Mesodermal cell (in vitro differentiated cells): ENCODE results near the gene RGL3.

ENCODE experiments used
- H3K27ac ChIP-seq: 2 replicates; pipeline ENCODE4 v1.7.0; 2013; ENCODE audit warnings: mild to moderate bottlenecking, low read depth, low read length, moderate library complexity; ENCODE audit not compliant: severe bottlenecking
- H3K36me3 ChIP-seq: 2 replicates; pipeline ENCODE4 v1.7.1; 2013; ENCODE audit warnings: mild to moderate bottlenecking, low read length, moderate library complexity; ENCODE audit not compliant: control insufficient read depth, insufficient read depth
- H3K4me1 ChIP-seq: one replicate; pipeline ENCODE4 v1.7.1; 2013; ENCODE audit warnings: mild to moderate bottlenecking, low read length; ENCODE audit not compliant: insufficient read depth, control insufficient read depth, poor library complexity, severe bottlenecking
- H3K4me3 ChIP-seq: 2 replicates; pipeline ENCODE4 v1.7.0; 2013; ENCODE audit warnings: low read length, control low read depth, mild to moderate bottlenecking; ENCODE audit not compliant: insufficient read depth, poor library complexity, severe bottlenecking; ENCODE audit errors: extremely low read depth
- H3K9me3 ChIP-seq: 2 replicates; pipeline ENCODE4 v1.7.1; 2013; ENCODE audit warnings: mild to moderate bottlenecking, low read length, moderate library complexity; ENCODE audit not compliant: control insufficient read depth
- WGBS, 2 experiments: methylation state at CpG; one replicate each; pipeline ENCODE4 v1.1.5; 2013; ENCODE audit warnings: missing lambda C conversion rate in 2 of 2; ENCODE audit not compliant: insufficient coverage in 2 of 2; 5-methylcytosine and 5-hydroxymethylcytosine counted together

Gene RGL3

GRCh38 chr19:11399667-11400066 lies 19.4 kb downstream of the RGL3 start:
- no peaks in the 10 kb centered on the region for H3K36me3 ChIP-seq
- H3K4me1 ChIP-seq: no peaks in the 10 kb centered on the region
- no peaks in the 10 kb centered on the region for H3K9me3 ChIP-seq
- no peak overlapping the region for H3K27ac ChIP-seq
- WGBS, 2 experiments: 94 to 95% methylated on average over 8 to 9 of the region's 9 CpGs
- H3K4me3 ChIP-seq: no peak overlapping the region

DNA sequence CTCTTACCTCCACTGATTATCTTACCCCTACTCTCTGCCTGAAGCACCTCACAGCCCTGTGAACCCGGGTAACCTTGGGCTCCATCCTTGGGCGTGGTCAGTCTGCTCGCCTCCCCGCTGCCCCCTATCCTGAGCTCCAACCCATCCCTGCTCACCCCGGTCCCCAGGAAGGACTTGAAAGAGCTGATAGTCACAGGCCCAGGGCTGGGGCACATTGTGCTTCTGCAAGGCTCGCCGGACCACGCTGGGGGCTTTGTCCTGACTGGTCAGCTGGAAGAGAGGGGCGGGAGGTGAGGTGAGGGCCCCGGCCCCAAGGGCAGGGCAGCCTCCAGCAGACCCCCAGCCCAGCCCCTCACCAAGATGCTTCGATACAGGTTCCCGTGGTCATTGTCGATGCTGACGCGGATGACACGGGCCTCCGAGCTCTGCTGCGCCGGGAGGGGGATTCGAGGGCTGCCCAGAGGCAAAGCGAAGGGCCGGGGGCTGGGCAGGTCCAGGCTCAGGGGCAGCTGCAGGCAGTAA lies 22.0 kb downstream of the RGL3 start:
- Histone ChIP-seq H3K4me3 (no peak overlapping the region), H3K27ac (no peak overlapping the region), H3K4me1 (no peaks in the 10 kb centered on the region), H3K9me3 (no peaks in the 10 kb centered on the region), H3K36me3 (no peaks in the 10 kb centered on the region)
- 88 to 91% methylated on average over 16 to 21 of the region's 22 CpGs for WGBS, 2 experiments

DNA sequence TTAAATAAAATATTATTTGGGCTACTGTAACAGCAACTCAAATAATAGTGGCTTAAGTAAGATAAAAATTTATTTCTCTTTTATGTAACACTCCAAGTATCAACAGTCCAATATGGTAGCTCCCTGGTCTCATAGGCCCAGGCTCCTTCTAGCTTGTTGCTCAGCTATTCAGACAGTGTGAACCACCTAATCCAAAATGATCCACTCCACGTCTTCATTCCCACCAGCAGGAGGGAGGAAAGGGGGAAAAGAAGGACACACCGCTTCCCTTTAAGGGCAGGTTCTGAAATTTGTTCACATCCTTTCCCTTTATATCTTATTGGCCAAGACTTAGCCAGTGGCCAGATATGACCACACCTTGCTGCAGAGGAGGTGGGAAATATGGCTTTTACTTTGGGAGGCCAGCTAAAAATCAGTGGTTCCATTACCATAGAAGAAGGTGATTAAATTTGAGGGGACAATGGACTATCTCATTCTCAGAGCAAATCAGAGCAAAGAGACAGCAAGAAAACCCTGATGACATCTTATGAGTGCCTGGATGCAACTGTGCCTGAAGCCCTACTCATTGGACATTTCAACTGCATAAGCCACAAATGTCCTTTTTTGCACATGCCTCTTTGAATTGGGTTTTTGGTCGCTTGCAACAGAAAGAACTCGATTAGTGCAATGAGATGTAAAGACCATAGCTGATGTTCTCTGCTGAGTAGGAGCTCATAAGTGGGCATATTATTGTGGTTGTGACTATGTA lies 28.0 kb downstream of the RGL3 start:
- WGBS, 2 experiments: 79% methylated on average over 2 of the region's 4 CpGs; no CpG with 5 or more reads in 1 of the 2 experiments
- Histone ChIP-seq H3K36me3 (no peaks in the 10 kb centered on the region), H3K4me3 (no peak overlapping the region), H3K9me3 (no peaks in the 10 kb centered on the region), H3K27ac (no peak overlapping the region), H3K4me1 (no peaks in the 10 kb centered on the region)

- no peak overlapping the region for H3K27ac ChIP-seq
- no peak overlapping the region for H3K4me3 ChIP-seq
- no peaks in the 10 kb centered on the region for H3K9me3 ChIP-seq
- 86% methylated on average over 1 of the region's 2 CpGs; no CpG with 5 or more reads in 1 of the 2 experiments for WGBS, 2 experiments
- H3K4me1 ChIP-seq: no peaks in the 10 kb centered on the region
- H3K36me3 ChIP-seq: no peaks in the 10 kb centered on the region
Observed at GRCh38 chr19:11390359-11390758, 28.8 kb downstream of the RGL3 start.

- Histone ChIP-seq H3K4me3 (no peak overlapping the region), H3K4me1 (peaks cover 4% of the 10 kb centered on the region), H3K36me3 (no peaks in the 10 kb centered on the region), H3K9me3 (no peaks in the 10 kb centered on the region), H3K27ac (no peak overlapping the region)
- 93 to 95% methylated on average over 17 to 18 of the region's 19 CpGs for WGBS, 2 experiments
Observed at GRCh38 chr19:11387162-11388034, 31.7 kb downstream of the RGL3 start.

GRCh38 chr19:11384778-11385129 lies 34.4 kb downstream of the RGL3 start:
- 97 to 100% methylated on average over 1 to 3 of the region's 5 CpGs for WGBS, 2 experiments
- Histone ChIP-seq H3K9me3 (no peaks in the 10 kb centered on the region), H3K27ac (no peak overlapping the region), H3K4me1 (peaks cover 4% of the 10 kb centered on the region), H3K4me3 (no peak overlapping the region), H3K36me3 (no peaks in the 10 kb centered on the region)

- H3K4me3 ChIP-seq: peak overlapping the region; percentile 63
- peak overlapping the region; percentile 71 for H3K27ac ChIP-seq
- H3K36me3 ChIP-seq: peaks cover 3% of the 10 kb centered on the region
- H3K4me1 ChIP-seq: peaks cover 4% of the 10 kb centered on the region
- no peaks in the 10 kb centered on the region for H3K9me3 ChIP-seq
- 0% methylated on average over 1 to 7 of the region's 9 CpGs for WGBS, 2 experiments
Observed at GRCh38 chr19:11383706-11384048, 35.4 kb downstream of the RGL3 start.

DNA sequence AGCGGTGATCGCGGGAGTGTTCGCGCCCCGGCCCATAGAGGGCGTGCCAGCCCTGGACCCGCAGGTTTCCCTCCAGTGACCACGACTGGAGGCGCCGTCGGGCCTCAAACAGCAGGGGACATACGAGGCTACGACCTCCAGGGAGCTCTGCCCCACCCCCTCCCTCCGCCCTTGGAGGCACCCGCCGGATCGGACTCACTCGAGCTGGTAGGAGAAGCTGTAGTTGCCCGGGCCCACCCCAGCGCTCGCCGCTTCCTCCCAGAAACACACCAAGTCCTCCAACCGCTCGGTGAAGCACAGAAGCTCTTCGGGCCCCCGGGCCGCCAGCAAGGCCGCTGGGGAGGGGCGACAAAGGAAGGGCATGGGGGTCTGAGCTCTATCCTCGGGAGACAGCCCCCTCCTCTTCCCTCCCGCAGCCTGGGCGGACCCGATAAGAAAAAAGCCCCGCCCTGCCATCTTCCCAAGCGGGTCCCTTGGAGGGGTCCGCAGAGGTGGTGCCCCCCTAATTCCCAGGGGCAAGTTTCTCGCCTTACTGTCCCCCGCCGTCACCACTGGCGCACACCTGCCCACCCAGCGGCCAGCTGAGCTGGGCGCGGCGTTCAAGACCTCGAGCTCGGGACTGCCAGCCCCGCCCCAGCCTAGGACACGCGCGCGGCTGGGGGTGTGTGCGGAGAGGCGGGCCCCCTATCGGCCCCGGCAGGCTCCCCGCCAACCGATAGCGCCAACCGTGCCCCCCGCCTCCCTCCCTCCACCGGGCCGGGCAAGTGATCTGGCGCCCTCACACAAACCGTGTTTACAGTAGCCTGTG lies 36.0 kb downstream of the RGL3 start:
- peak overlapping the region; percentile 71 for H3K27ac ChIP-seq

DNA sequence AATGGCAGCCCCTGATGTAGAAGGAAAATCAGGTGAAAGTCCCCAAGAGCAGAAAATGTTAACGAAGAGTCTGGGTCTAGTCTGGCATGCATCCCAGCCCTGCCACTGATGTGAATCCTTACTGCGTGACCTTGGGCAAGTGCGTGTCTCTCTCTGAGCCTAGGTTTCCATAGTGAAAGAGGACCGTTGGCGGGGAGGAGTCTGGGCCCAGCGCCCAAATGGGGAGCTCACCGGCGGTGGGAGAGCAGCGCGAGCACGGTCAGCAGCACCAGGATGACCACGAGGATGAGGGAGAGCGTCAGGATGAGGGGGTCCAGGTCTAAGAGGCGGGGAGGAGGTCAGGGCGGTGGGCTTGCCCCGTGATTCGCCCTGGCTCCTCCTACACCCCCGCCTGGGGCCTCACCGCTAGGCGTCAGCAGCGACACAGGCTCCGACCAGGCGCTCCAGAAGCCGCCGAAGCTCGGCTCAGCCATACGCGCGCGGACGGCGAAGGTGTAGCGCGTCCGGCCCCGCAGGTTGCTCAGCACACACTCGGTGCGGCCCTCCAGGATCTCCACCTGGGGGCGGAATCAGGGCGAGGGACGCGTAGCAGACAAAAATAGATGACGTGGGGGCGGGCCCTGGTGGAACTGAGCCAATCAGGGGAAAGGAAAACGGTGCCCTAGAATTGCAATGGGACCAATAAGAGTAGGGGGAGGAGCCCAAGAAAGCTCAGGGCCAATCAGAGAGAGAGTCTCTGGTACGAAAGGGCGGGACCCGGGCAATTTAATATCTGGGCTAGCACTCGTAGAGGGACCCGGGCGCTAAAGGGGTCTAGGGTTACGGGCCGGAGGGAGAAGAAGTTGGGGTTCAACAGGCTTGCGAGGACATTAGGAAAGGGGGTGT lies 38.2 kb downstream of the RGL3 start:
- H3K36me3 ChIP-seq: peaks cover 22% of the 10 kb centered on the region
- 5 to 6% methylated on average over 36 to 53 of the region's 54 CpGs for WGBS, 2 experiments

More for the DNA sequence above, 36.0 kb downstream of the RGL3 start:
- Histone ChIP-seq H3K36me3 (peaks cover 8% of the 10 kb centered on the region), H3K9me3 (no peaks in the 10 kb centered on the region), H3K4me3 (peak overlapping the region; percentile 63), H3K4me1 (peaks cover 6% of the 10 kb centered on the region)
- WGBS, 2 experiments: 0 to 1% methylated on average over 50 of the region's 65 CpGs

More for the DNA sequence above, 38.2 kb downstream of the RGL3 start:
- peaks cover 10% of the 10 kb centered on the region for H3K4me1 ChIP-seq
- peak overlapping the region; percentile 52 for H3K4me3 ChIP-seq
- peak overlapping the region; percentile 94 for H3K27ac ChIP-seq
- no peaks in the 10 kb centered on the region for H3K9me3 ChIP-seq
